ENCODE measurements around the gene CCDC136.

Gene CCDC136

DNA sequence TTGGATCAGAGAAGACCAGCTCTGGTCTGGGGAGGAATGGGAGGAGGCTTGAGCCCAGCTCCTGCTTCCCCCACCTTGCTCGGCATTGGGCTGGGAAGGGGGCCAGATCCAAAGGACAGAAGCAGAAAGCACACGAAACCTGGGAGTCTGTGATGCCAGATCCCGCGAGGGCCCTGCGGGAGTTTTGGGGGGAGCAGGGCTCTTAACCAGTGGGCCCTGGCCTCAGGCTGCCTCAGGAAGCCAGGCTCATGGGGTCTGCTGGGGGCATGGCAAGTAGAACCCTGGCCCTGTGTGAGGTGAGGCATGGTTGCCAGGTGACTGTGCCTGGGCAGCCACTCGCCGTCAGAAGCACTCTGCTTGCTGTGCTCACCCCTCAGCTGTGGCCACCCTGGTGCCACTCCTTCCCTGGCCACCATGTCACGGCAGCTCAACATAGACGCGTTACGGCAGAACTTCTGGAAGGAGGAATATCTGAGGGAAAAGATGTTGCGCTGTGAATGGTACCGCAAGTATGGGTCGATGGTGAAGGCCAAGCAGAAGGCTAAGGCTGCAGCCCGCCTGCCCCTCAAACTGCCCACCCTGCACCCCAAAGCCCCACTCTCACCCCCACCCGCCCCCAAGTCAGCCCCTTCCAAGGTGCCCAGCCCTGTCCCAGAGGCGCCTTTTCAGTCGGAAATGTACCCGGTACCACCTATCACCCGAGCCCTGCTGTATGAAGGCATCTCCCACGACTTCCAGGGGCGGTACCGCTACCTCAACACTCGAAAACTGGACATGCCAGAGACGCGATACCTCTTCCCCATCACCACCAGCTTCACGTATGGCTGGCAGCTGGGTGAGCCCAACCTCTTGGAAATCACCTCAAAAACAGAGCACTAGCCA, 74.5 kb downstream of the CCDC136 start:
- DNase-seq, result no peak

- no peak for DNase-seq
Observed at GRCh38 chr7:128867241-128867640, 75.5 kb downstream of the CCDC136 start.

DNA sequence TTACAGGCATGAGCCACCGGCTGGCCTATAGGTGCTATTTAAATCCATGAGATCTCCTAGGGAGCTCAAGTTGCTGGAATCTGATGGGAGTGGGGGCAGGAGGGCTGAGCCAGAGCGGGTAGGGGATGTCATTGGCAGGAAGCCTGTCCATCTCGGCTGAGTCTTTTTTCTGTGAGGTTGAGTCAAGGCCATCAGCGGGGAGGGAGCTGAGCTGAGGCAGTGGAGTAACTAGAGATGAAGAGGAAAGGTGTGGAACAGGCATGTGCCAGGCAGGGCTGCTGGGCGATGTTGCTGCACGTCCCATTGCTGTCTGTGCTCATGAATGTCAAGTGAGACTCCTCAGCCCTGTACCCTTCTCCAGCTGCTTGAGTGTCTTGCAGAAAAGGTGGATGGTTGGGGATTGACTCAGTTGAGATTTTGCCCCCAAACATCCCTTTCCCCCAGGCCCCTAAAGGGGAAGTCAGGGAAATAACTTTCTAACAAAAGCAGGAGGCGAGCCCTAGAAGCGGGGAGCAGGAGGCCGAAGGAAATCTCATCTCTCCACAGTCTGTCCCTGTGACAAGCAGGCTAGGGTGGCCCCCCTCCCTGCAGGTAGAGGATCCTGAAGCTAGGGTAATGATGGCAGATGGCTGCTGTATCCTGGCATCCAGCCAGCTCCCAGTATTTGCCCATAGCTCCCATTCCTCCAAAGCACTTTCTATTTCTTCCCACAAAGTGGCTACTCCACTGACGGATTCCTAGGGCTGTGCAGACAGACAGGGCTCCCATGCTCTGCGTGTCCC, 76.3 kb downstream of the CCDC136 start:
- DNase-seq, result no peak

GRCh38 chr7:128868624-128869137, 76.9 kb downstream of the CCDC136 start:
- DNase-seq, result no peak

DNA sequence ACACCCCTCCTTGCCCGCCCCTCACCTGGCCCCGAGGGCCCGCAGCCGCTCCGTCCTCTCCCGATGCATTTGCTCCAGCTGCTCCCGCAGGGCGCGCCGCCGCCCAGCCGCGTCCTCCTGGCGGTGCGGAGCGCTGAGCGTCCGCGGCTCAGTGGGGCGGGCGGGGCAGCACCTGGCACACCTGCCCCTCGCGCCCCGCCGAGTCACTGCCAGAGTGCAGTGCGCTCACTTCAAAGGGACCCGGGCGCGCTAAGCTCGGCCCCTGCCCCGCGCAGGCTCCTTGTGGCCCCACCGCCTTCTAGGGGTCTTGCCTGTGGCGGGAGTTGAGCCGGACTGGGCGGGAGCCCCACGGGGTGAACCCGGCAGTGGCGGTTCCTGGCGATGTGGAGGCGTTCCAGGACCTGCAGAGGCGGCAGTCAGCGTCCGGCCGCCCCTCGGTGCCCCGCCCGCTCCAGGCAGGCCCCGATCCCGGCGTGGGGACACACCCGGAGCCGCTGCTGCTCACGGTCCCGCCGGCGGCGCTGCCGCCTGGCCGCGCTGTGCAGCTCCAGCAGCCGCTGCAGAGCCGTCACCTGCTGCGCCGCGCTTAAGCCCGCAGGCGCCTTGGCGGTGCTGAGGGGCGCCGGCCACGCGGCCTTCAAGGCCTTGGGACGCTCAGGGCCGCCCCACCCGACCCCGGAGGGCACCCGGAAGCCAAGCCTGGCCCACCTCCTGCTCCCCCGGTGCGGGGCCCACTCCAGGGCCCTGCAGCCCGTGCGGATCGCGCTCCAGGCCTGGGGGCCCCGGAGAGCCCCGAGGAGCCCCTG, 77.6 kb downstream of the CCDC136 start:
- peak; percentile 54 for DNase-seq

GRCh38 chr7:128869944-128870285, 78.1 kb downstream of the CCDC136 start:
- peak; percentile 28 for DNase-seq

DNA sequence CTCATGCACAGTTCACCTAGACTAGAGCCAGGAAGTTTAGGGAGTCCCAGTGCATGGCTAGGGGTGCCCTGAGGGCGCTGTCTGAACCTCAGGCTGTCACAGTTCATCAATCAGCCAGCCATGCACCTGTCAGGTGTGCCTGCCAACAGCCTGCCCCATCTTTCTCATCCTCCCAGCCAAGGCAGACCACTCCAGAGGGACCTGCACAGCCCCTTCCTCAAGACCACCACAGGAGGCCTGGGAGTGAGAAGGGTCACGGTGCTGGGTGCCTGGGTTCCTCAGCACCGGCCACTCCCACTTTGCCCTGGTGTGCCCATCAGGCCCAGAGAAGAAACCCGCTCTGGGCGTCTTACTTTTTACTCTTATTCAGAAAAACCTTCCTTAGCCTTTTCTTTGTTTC, 79.3 kb downstream of the CCDC136 start:
- no peak for DNase-seq

All from CD4-positive, alpha-beta T cell treated with Interleukin-17A for 4 hours (primary cell).